Activated CD4-positive, alpha-beta T cell treated with anti-CD3 and anti-CD28 coated beads, Interleukin-2, Interleukin-6, amounts not matched to agents 100 ng/mL and 50 ng/mL, durations not matched to agents 16 hours and 8 hours (primary cell): Measurements from ENCODE around the gene TSPO.
"Not testable (repeated sequence)": the region's sequence is repeated elsewhere in the genome, so short reads cannot be mapped to it uniquely, and the experiment has no call there.

Experiments used
- DNase-seq: peaks from one replicate; pipeline ENCODE4 v3.0.0-alpha.2; 2020

TSPO gene

GRCh38 chr22:43151251-43152002 lies at the start of gene TSPO:
Gene TSPO, plus strand, starts transcription at chr22:43151559. Its CDS starts 7,680 bp downstream, at chr22:43159239.
- peak; percentile 69 for DNase-seq

- DNase-seq, result peak; percentile 49
Measured at GRCh38 chr22:43104056-43104625, 47.2 kb upstream of the TSPO start.

- DNase-seq, result not testable (repeated sequence)
Measured at GRCh38 chr22:43104950-43105349, 46.4 kb upstream of the TSPO start.

- DNase-seq, result no peak
Measured at GRCh38 chr22:43106302-43106701, 45.1 kb upstream of the TSPO start.

GRCh38 chr22:43109511-43109910 lies 41.8 kb upstream of the TSPO start:
- DNase-seq, result no peak

- DNase-seq, result no peak
Measured at GRCh38 chr22:43109921-43110443, 41.4 kb upstream of the TSPO start.

GRCh38 chr22:43110444-43110926 lies 40.9 kb upstream of the TSPO start, which contains the start of gene BIK:
Gene BIK, plus strand, starts transcription at chr22:43110750. Its CDS starts 13,273 bp downstream, at chr22:43124023.
- peak; percentile 47 for DNase-seq

- DNase-seq, result peak; percentile 33
Measured at GRCh38 chr22:43110927-43111623, 40.3 kb upstream of the TSPO start.

- no peak for DNase-seq
Measured at GRCh38 chr22:43113526-43114251, 37.7 kb upstream of the TSPO start.

GRCh38 chr22:43114958-43115357 lies 36.4 kb upstream of the TSPO start:
- no peak for DNase-seq

- no peak for DNase-seq
Measured at GRCh38 chr22:43116932-43117331, 34.4 kb upstream of the TSPO start.

GRCh38 chr22:43118024-43118849 lies 33.1 kb upstream of the TSPO start:
- DNase-seq, result no peak

GRCh38 chr22:43118953-43119458 lies 32.4 kb upstream of the TSPO start:
- DNase-seq, result no peak

GRCh38 chr22:43126501-43127165 lies 24.7 kb upstream of the TSPO start:
- no peak for DNase-seq

GRCh38 chr22:43127166-43127908 lies 24.0 kb upstream of the TSPO start:
- no peak for DNase-seq

GRCh38 chr22:43128116-43128515 lies 23.2 kb upstream of the TSPO start:
- DNase-seq, result no peak

GRCh38 chr22:43128928-43129424 lies 22.4 kb upstream of the TSPO start:
- no peak for DNase-seq

- DNase-seq, result no peak
Measured at GRCh38 chr22:43129426-43130425, 21.6 kb upstream of the TSPO start.
